ENCODE measurements around the gene HEATR5B. TPM values are rescaled to one million over a fixed set of nuclear protein-coding genes. Genes with fewer than 3 reads are reported as not detected.
"Not testable (repeated sequence)": the region's sequence is repeated elsewhere in the genome, so short reads cannot be mapped to it uniquely, and the experiment has no call there.

Gene HEATR5B
- total and polyA plus RNA-seq, 2 of the 4 experiments (the other 2 are of a cell fraction): 8.3 to 17.9 TPM

- H2BK20ac ChIP-seq (ENCODE audit: low read depth, low read length): no peak overlapping the region
- no peak overlapping the region for H3K4me2 ChIP-seq (ENCODE audit: low read depth, low read length)
- no peak overlapping the region for H3K27ac ChIP-seq (ENCODE audit: insufficient read depth, low read length)
- no peak overlapping the region for H3K56ac ChIP-seq (ENCODE audit: extremely low read depth, insufficient read depth, low read length)
- POLR2A ChIA-PET (ENCODE audit: unreplicated experiment): no interaction called here
- peaks cover 2% of the 10 kb centered on the region; the same call in 1 of the 2 replicates for H3K4me1 ChIP-seq (ENCODE audit: control insufficient read depth, insufficient read depth, low read length)
- ATAC-seq (ENCODE audit: low read depth) (peak; percentile 37), DNase-seq (peak; percentile 32)
- H3K36me3 ChIP-seq (ENCODE audit: control insufficient read depth, insufficient read depth, low read length): peaks cover 18% of the 10 kb centered on the region
- no peak overlapping the region for H4K8ac ChIP-seq (ENCODE audit: low read depth in 2 of 2, low read length in 2 of 2)
- H3K27me3 ChIP-seq (ENCODE audit: control insufficient read depth, insufficient read depth, low read length): no peaks in the 10 kb centered on the region
- no peak overlapping the region for H4K91ac ChIP-seq (ENCODE audit: insufficient read depth, low read depth, low read length)
- no peak overlapping the region for H3K23ac ChIP-seq (ENCODE audit: low read depth, low read length)
- H4K5ac ChIP-seq (ENCODE audit: low read depth, low read length): no peak overlapping the region
- H3K9me1 ChIP-seq (ENCODE audit: insufficient read depth, low read length): no peaks in the 10 kb centered on the region
- 92% methylated on average over 2 of the region's 6 CpGs; no CpG with 5 or more reads in 1 of the 2 experiments for WGBS, 2 experiments (ENCODE audit: extremely low coverage in 2 of 2, insufficient read length in 1 of 2)
- H3K9me3 ChIP-seq (ENCODE audit: control insufficient read depth, insufficient read depth, low read length): no peaks in the 10 kb centered on the region
- no peak overlapping the region for H3K14ac ChIP-seq (replicated peaks; ENCODE audit: low read depth, low read length)
- H2BK15ac ChIP-seq (ENCODE audit: low read depth, low read length): no peak overlapping the region; the same call in 2 of the 3 replicates
- H2AK9ac ChIP-seq (replicated peaks; ENCODE audit: low read depth, low read length, poor library complexity): no peak overlapping the region
- H2AFZ ChIP-seq (replicated peaks; ENCODE audit: low read length, poor library complexity): no peak overlapping the region
- H3K9ac ChIP-seq (ENCODE audit: low read depth, low read length): no peak overlapping the region
- no TSS peak for BruUV-seq (replicated peaks)
- in situ Hi-C loops (cut with MboI; ENCODE audit: low sequenced_read_pairs): loop anchor here (10.0 kb wide), 1 partner anchor 216 kb away; no protein-coding TSS in a partner anchor
- dilution Hi-C loops (cut with HindIII; ENCODE audit: low sequenced_read_pairs, unreplicated experiment): no loop called here
- no peak overlapping the region for H3K18ac ChIP-seq (ENCODE audit: low read depth, low read length)
- no peak overlapping the region for H2AK5ac ChIP-seq (ENCODE audit: low read depth, low read length)
- no peak overlapping the region for H3K4ac ChIP-seq (ENCODE audit: low read depth, low read length)
- no peak overlapping the region for H2BK5ac ChIP-seq (ENCODE audit: low read depth, low read length, poor library complexity, severe bottlenecking)
- H3K79me1 ChIP-seq (ENCODE audit: low read depth in 1 of 2, low read length in 2 of 2): peaks cover 0 to 3% of the 10 kb centered on the region in 2 experiments; a peak in 1 of 4 replicates
- CTCF ChIA-PET: no interaction called here
- no peak for TF ChIP-seq CHD1 (IDR thresholded peaks at IDR 0.05; ENCODE audit: low read depth, low read length)
- no peak for TF ChIP-seq MAZ (IDR thresholded peaks at IDR 0.05; ENCODE audit: borderline replicate concordance, low read depth, low read length)
- no peak for TF ChIP-seq MAFK (IDR thresholded peaks at IDR 0.05; ENCODE audit: low read depth, low read length)
- TF ChIP-seq FOS (IDR thresholded peaks at IDR 0.05; ENCODE audit: low read depth, low read length): no peak
- TF ChIP-seq ELK1 (IDR thresholded peaks at IDR 0.05; ENCODE audit: borderline replicate concordance, low read depth, low read length): no peak
- TF ChIP-seq BHLHE40 (IDR thresholded peaks at IDR 0.05; ENCODE audit: low read depth, low read length): no peak
- no peak overlapping the region for H2BK120ac ChIP-seq (ENCODE audit: low read depth, low read length)
- no peaks in the 10 kb centered on the region for H4K20me1 ChIP-seq (ENCODE audit: insufficient read depth, low read length)
- no peak overlapping the region for H3K4me3 ChIP-seq (ENCODE audit: insufficient read depth, low read depth, low read length)
- intact Hi-C loops (cut with micrococcal nuclease): loop anchor here (5.0 kb wide), 1 partner anchor 213 kb away; no protein-coding TSS in a partner anchor
Measured at GRCh38 chr2:37000318-37000717, 83.9 kb downstream of the HEATR5B start.

- H3K27ac ChIP-seq (ENCODE audit: insufficient read depth, low read length); BruUV-seq (replicated peaks); H2BK20ac ChIP-seq (ENCODE audit: low read depth, low read length); H2AFZ ChIP-seq (replicated peaks; ENCODE audit: low read length, poor library complexity); POLR2A ChIA-PET (ENCODE audit: unreplicated experiment); H3K18ac ChIP-seq (ENCODE audit: low read depth, low read length); H3K9me1 ChIP-seq (ENCODE audit: insufficient read depth, low read length); H3K9ac ChIP-seq (ENCODE audit: low read depth, low read length); H3K4me1 ChIP-seq (ENCODE audit: control insufficient read depth, insufficient read depth, low read length); H4K5ac ChIP-seq (ENCODE audit: low read depth, low read length); ATAC-seq (ENCODE audit: low read depth); H3K4me2 ChIP-seq (ENCODE audit: low read depth, low read length); H2BK15ac ChIP-seq (ENCODE audit: low read depth, low read length); H4K8ac ChIP-seq (ENCODE audit: low read depth in 2 of 2, low read length in 2 of 2); in situ Hi-C loops (cut with MboI; ENCODE audit: low sequenced_read_pairs); dilution Hi-C loops (cut with HindIII; ENCODE audit: low sequenced_read_pairs, unreplicated experiment); CTCF ChIA-PET; H4K91ac ChIP-seq (ENCODE audit: insufficient read depth, low read depth, low read length); H3K9me3 ChIP-seq (ENCODE audit: control insufficient read depth, insufficient read depth, low read length); H3K56ac ChIP-seq (ENCODE audit: extremely low read depth, insufficient read depth, low read length); H3K4ac ChIP-seq (ENCODE audit: low read depth, low read length); H4K20me1 ChIP-seq (ENCODE audit: insufficient read depth, low read length); H3K23ac ChIP-seq (ENCODE audit: low read depth, low read length); H3K79me1 ChIP-seq (ENCODE audit: low read depth in 1 of 2, low read length in 2 of 2); H2BK5ac ChIP-seq (ENCODE audit: low read depth, low read length, poor library complexity, severe bottlenecking); H3K27me3 ChIP-seq (ENCODE audit: control insufficient read depth, insufficient read depth, low read length); H2AK9ac ChIP-seq (replicated peaks; ENCODE audit: low read depth, low read length, poor library complexity); H3K14ac ChIP-seq (replicated peaks; ENCODE audit: low read depth, low read length); H2BK120ac ChIP-seq (ENCODE audit: low read depth, low read length); H2AK5ac ChIP-seq (ENCODE audit: low read depth, low read length); intact Hi-C loops (cut with micrococcal nuclease); H3K4me3 ChIP-seq (ENCODE audit: insufficient read depth, low read depth, low read length); DNase-seq: not testable (repeated sequence)
- WGBS, 2 experiments (ENCODE audit: extremely low coverage in 2 of 2, insufficient read length in 1 of 2): 100% methylated on average over 3 of the region's 9 CpGs; no CpG with 5 or more reads in 1 of the 2 experiments
- peaks cover 14% of the 10 kb centered on the region for H3K36me3 ChIP-seq (ENCODE audit: control insufficient read depth, insufficient read depth, low read length)
Measured at GRCh38 chr2:36999416-36999815, 84.8 kb downstream of the HEATR5B start.
